ENCODE results near the gene PLEKHM2.

DNA sequence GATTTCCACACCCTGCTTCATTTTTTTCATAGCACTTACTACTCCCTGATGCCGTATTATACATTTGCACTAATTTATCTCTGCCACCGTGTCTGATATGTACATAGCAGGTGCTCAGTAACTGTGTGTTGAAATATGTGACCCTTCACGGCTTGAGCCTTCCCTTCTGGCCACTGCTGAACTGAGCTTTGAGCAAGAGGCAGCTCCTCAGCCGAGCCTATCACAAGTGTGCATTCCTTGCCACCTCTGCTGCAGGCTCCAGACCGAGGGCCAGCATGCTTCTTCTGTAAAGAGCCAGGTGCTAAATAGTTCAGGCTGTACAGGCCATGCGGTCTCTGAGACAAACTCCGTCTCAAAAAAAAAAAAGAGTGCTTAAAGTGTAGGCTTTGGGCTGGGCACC is 22.6 kb downstream of the PLEKHM2 start:
- TF ChIP-seq, protein P1, sequence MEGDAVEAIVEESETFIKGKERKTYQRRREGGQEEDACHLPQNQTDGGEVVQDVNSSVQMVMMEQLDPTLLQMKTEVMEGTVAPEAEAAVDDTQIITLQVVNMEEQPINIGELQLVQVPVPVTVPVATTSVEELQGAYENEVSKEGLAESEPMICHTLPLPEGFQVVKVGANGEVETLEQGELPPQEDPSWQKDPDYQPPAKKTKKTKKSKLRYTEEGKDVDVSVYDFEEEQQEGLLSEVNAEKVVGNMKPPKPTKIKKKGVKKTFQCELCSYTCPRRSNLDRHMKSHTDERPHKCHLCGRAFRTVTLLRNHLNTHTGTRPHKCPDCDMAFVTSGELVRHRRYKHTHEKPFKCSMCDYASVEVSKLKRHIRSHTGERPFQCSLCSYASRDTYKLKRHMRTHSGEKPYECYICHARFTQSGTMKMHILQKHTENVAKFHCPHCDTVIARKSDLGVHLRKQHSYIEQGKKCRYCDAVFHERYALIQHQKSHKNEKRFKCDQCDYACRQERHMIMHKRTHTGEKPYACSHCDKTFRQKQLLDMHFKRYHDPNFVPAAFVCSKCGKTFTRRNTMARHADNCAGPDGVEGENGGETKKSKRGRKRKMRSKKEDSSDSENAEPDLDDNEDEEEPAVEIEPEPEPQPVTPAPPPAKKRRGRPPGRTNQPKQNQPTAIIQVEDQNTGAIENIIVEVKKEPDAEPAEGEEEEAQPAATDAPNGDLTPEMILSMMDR (IDR thresholded peaks at IDR 0.05; ENCODE audit: low read depth, low read length, poor library complexity, severe bottlenecking), result no peak
- no peak for TF ChIP-seq EZH2phosphoT487 (IDR thresholded peaks at IDR 0.05; ENCODE audit: borderline replicate concordance, low read length)

Data from DOHH2 (cell line).